Measurements from ENCODE around the gene HMGA1.

The HMGA1 gene

DNA sequence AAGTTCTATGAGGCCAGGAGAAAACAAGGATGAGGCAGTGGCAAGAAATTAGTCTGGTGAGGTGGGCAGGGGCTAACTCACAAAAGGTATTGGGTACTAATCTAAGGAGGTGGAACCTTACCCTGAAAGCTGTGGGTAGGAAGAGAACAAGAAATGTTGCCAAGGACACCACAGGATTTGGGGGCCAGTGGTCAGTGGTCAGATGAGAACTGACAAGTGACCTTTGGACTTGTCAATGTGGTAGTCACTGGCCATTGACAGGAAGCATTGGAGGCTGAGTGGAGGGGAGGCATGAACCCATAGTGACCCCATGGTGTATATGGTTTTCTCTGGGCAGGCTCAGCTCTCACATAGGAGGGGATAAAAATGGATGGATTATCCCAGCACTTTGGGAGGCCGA lies 37.5 kb downstream of the HMGA1 start:
- Histone ChIP-seq H3K4me3 (ENCODE audit: low read depth, low read length) (no peak overlapping the region), H3K27ac (no peak overlapping the region)
- in situ Hi-C loops (cut with HindIII; ENCODE audit: low pct_ligation_motif_present, low sequenced_read_pairs), result no loop called here

DNA sequence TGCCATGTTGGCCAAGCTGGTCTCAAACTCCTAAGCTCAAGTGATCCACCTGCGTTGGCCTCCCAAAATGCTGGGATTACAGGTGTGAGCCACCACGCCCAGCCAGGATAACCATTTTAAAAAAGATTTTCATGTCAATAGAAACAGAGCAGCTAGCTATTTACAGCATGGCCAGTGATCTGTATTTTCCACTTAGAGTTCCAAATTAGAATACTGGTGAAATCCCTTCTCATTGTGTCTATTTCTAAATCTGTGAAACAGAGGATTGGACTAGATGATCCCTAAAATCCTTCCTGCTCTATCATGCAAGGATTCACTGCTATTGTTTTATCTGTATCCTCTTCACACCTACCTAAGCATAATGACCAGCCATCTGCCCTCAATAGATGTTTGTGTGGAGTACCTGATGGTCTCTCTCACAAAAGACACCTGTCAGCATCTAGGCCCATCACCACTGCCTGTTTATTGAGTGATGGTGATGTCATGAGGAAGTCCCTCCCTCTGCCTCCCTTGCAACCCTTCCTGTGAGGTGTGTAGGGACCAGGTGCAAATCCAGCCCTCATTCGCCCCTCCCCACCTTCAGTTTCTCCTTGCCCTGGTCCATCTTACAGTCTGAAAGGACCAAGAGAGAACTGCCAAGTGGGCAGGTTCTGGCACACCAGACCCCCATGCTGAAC lies 38.6 kb downstream of the HMGA1 start:
- H3K27ac ChIP-seq, result no peak overlapping the region
- no peak for DNase-seq
- peaks cover 2% of the 10 kb centered on the region for H3K36me3 ChIP-seq (replicated peaks)
- H3K4me3 ChIP-seq (ENCODE audit: low read depth, low read length), result no peak overlapping the region
- in situ Hi-C loops (cut with HindIII; ENCODE audit: low pct_ligation_motif_present, low sequenced_read_pairs), result no loop called here
- TF ChIP-seq, protein P1, sequence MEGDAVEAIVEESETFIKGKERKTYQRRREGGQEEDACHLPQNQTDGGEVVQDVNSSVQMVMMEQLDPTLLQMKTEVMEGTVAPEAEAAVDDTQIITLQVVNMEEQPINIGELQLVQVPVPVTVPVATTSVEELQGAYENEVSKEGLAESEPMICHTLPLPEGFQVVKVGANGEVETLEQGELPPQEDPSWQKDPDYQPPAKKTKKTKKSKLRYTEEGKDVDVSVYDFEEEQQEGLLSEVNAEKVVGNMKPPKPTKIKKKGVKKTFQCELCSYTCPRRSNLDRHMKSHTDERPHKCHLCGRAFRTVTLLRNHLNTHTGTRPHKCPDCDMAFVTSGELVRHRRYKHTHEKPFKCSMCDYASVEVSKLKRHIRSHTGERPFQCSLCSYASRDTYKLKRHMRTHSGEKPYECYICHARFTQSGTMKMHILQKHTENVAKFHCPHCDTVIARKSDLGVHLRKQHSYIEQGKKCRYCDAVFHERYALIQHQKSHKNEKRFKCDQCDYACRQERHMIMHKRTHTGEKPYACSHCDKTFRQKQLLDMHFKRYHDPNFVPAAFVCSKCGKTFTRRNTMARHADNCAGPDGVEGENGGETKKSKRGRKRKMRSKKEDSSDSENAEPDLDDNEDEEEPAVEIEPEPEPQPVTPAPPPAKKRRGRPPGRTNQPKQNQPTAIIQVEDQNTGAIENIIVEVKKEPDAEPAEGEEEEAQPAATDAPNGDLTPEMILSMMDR (IDR thresholded peaks at IDR 0.05; ENCODE audit: low read depth, low read length, missing control alignments), result no peak
- H3K27me3 ChIP-seq (replicated peaks), result no peaks in the 10 kb centered on the region

More for the DNA sequence above, 37.5 kb downstream of the HMGA1 start:
- DNase-seq, result no peak
- H3K36me3 ChIP-seq (replicated peaks), result no peaks in the 10 kb centered on the region
- TF ChIP-seq, protein P1 (IDR thresholded peaks at IDR 0.05; ENCODE audit: low read depth, low read length, missing control alignments), result no peak
- no peaks in the 10 kb centered on the region for H3K27me3 ChIP-seq (replicated peaks)

DNA sequence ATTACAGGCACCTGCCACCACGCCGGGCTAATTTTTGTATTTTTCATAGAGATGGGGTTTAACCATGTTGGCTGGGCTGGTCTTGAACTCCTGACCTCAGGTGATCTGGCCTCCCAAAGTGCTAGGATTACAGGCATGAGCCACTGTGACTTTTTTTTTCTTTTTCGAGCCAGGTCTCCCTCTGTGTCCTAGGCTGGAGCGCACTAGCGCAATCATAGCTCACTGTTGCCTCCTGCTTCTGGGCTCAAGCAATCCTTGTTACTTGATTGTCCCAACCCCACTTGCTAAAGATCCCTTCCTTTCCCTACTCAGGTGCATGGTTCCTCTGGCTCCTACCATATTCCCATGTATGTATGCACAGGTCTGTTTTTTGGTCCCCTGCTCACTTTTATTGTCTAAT lies 39.5 kb downstream of the HMGA1 start:
- TF ChIP-seq, protein P1 (IDR thresholded peaks at IDR 0.05; ENCODE audit: low read depth, low read length, missing control alignments), result no peak
- no peak overlapping the region for H3K4me3 ChIP-seq (ENCODE audit: low read depth, low read length)
- DNase-seq, result no peak
- no peaks in the 10 kb centered on the region for H3K27me3 ChIP-seq (replicated peaks)
- H3K36me3 ChIP-seq (replicated peaks), result peaks cover 2% of the 10 kb centered on the region
- in situ Hi-C loops (cut with HindIII; ENCODE audit: low pct_ligation_motif_present, low sequenced_read_pairs), result no loop called here
- no peak overlapping the region for H3K27ac ChIP-seq

DNA sequence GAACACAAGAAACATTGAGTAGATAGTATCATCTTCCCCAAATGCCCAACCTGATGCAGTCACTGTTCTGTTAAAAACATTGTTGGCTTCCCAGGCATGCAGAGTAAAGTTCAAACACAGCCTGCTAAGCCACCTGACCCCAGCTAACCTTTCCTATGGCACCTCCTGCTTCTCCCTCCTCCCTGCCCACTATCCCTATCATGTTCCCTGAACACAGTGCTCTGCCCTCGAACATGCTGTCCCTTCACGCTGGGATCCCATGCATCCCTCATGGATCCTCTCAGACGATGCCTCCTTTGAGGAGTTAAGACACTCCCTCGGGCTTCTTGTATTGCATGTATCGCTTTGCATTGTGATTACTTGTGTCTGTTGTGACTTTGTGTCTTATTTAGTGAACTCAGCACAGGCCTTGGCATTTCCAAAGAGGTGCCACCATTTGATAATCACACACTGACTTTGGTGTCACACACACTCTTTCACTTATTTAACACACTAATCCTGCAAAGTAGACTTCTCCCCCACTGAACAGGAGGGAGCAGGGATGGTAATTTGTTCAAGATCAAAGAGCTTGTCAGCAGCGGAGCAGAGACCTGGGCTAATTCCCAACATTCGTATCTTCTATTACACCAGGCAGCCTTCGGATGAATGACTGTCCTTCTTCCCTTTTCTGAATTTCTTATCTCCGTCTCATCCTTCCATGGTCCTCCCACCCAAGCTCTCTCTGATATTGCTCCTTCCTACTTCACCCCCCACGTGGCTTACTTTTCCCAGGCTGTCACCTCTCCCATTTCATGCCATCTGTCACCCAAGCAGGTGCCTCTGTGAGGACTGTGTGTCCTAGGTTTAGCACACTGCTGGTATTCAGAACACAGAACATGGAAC lies 40.4 kb downstream of the HMGA1 start:
- in situ Hi-C loops (cut with HindIII; ENCODE audit: low pct_ligation_motif_present, low sequenced_read_pairs), result no loop called here
- Histone ChIP-seq H3K27ac (no peak overlapping the region), H3K4me3 (ENCODE audit: low read depth, low read length) (no peak overlapping the region), H3K27me3 (replicated peaks) (no peaks in the 10 kb centered on the region), H3K36me3 (replicated peaks) (peaks cover 2% of the 10 kb centered on the region)
- TF ChIP-seq, protein P1 (IDR thresholded peaks at IDR 0.05; ENCODE audit: low read depth, low read length, missing control alignments), result no peak
- no peak for DNase-seq

DNA sequence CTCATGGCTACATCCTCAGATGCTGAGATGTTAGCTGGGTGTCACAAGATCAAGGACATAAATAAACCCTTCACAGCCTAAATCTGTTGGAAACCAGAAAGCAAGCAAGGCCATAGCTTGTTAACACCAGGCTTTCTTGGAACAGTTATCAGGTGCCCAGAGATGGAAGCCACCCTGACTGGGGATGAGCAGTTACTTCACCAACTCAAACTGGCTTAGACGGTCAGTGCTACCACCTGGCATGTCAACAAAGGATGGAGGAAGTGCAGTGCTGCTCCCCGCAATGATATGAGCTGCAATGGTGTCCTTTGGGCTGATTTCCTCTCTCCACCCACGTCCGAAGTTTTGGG lies 41.1 kb downstream of the HMGA1 start:
- no peak for DNase-seq
- Histone ChIP-seq H3K4me3 (ENCODE audit: low read depth, low read length) (no peak overlapping the region), H3K27ac (no peak overlapping the region), H3K27me3 (replicated peaks) (no peaks in the 10 kb centered on the region), H3K36me3 (replicated peaks) (peaks cover 2% of the 10 kb centered on the region)
- in situ Hi-C loops (cut with HindIII; ENCODE audit: low pct_ligation_motif_present, low sequenced_read_pairs), result no loop called here
- TF ChIP-seq, protein P1 (IDR thresholded peaks at IDR 0.05; ENCODE audit: low read depth, low read length, missing control alignments), result no peak
